ENCODE data around the gene NKX2-2.

The NKX2-2 gene

GRCh38 chr20:21513881-21514540 lies at the start of gene NKX2-2:
NKX2-2 (minus strand) TSS chr20:21514064; CDS start chr20:21513669, 395 bp downstream.
- no peak for DNase-seq (ENCODE audit: low read depth in 2 of 2)

- no peak for DNase-seq (ENCODE audit: low read depth in 2 of 2)
Measured at GRCh38 chr20:21562656-21563055, 48.8 kb upstream of the NKX2-2 start.

GRCh38 chr20:21559305-21559704 lies 45.4 kb upstream of the NKX2-2 start:
- no peak for DNase-seq (ENCODE audit: low read depth in 2 of 2)

- no peak for DNase-seq (ENCODE audit: low read depth in 2 of 2)
Measured at GRCh38 chr20:21557241-21558020, 43.6 kb upstream of the NKX2-2 start.

- DNase-seq (ENCODE audit: low read depth in 2 of 2), result no peak
Measured at GRCh38 chr20:21556398-21556797, 42.5 kb upstream of the NKX2-2 start.

GRCh38 chr20:21555470-21556120 lies 41.7 kb upstream of the NKX2-2 start:
- no peak for DNase-seq (ENCODE audit: low read depth in 2 of 2)

GRCh38 chr20:21554985-21555384 lies 41.1 kb upstream of the NKX2-2 start:
- DNase-seq (ENCODE audit: low read depth in 2 of 2), result no peak

GRCh38 chr20:21554376-21554890 lies 40.6 kb upstream of the NKX2-2 start:
- DNase-seq (ENCODE audit: low read depth in 2 of 2), result no peak

- DNase-seq (ENCODE audit: low read depth in 2 of 2), result no peak
Measured at GRCh38 chr20:21550587-21550986, 36.7 kb upstream of the NKX2-2 start.

GRCh38 chr20:21548390-21549035 lies 34.6 kb upstream of the NKX2-2 start:
- DNase-seq (ENCODE audit: low read depth in 2 of 2), result no peak

GRCh38 chr20:21546355-21546754 lies 32.5 kb upstream of the NKX2-2 start:
- no peak for DNase-seq (ENCODE audit: low read depth in 2 of 2)

- DNase-seq (ENCODE audit: low read depth in 2 of 2), result no peak
Measured at GRCh38 chr20:21539512-21539911, 25.6 kb upstream of the NKX2-2 start.

GRCh38 chr20:21534886-21535285 lies 21.0 kb upstream of the NKX2-2 start:
- DNase-seq (ENCODE audit: low read depth in 2 of 2), result no peak

- no peak for DNase-seq (ENCODE audit: low read depth in 2 of 2)
Measured at GRCh38 chr20:21534453-21534852, 20.6 kb upstream of the NKX2-2 start.

GRCh38 chr20:21529863-21530262 lies 16.0 kb upstream of the NKX2-2 start:
- no peak for DNase-seq (ENCODE audit: low read depth in 2 of 2)

GRCh38 chr20:21528870-21529269 lies 15.0 kb upstream of the NKX2-2 start:
- no peak for DNase-seq (ENCODE audit: low read depth in 2 of 2)

- DNase-seq (ENCODE audit: low read depth in 2 of 2), result no peak
Measured at GRCh38 chr20:21527908-21528307, 14.0 kb upstream of the NKX2-2 start.

GRCh38 chr20:21526776-21527175 lies 12.9 kb upstream of the NKX2-2 start:
- no peak for DNase-seq (ENCODE audit: low read depth in 2 of 2)

- no peak for DNase-seq (ENCODE audit: low read depth in 2 of 2)
Measured at GRCh38 chr20:21523895-21524294, 10.0 kb upstream of the NKX2-2 start.

- no peak for DNase-seq (ENCODE audit: low read depth in 2 of 2)
Measured at GRCh38 chr20:21523281-21523868, 9.5 kb upstream of the NKX2-2 start.

GRCh38 chr20:21522481-21523280 lies 8.8 kb upstream of the NKX2-2 start:
- DNase-seq (ENCODE audit: low read depth in 2 of 2), result no peak

Data from activated CD8-positive, alpha-beta memory T cell treated with anti-CD3 and anti-CD28 coated beads for 4 hours (primary cell).